Colonic mucosa (tissue), 4 donors: Measurements from ENCODE around the gene IL20RA. TPM values are rescaled to one million over a fixed set of nuclear protein-coding genes. Genes with fewer than 3 reads are reported as not detected.

Experiments
- DNase-seq: peaks from one replicate; pipeline ENCODE4 v3.0.0-alpha.2; 2020
- H3K27ac ChIP-seq: fragments of 200-600 bp; one replicate; pipeline ENCODE4 v1.8.0; 2021
- H3K27me3 ChIP-seq: fragments of 200-600 bp; one replicate; pipeline ENCODE4 v1.8.0; 2021
- H3K36me3 ChIP-seq: fragments of 200-600 bp; one replicate; pipeline ENCODE4 v1.8.0; 2021
- H3K4me1 ChIP-seq: fragments of 200-600 bp; one replicate; pipeline ENCODE4 v1.8.0; 2021; ENCODE audit warnings: mild to moderate bottlenecking
- H3K4me3 ChIP-seq: fragments of 200-600 bp; one replicate; pipeline ENCODE4 v1.8.0; 2021
- H3K9ac ChIP-seq, 2 donors: one replicate each; pipeline ENCODE4 v1.7.0; 2013; ENCODE audit warnings: control low read depth in 2 of 2, low read depth in 2 of 2, low read length in 2 of 2
- H3K9me3 ChIP-seq: fragments of 200-600 bp; one replicate; pipeline ENCODE4 v1.8.0; 2021
- intact Hi-C: fragments of 100-400 bp; cut with DNase I; formaldehyde crosslinking; loops from one replicate; pipeline ENCODE4 v1.14.1; 2022
- total RNA-seq, 2 donors: library from RNA; stranded (reverse); fragmentation: NEBNext Ultra II Directional in 1 of 2; extraction: Animal tissue kit (Norgen Biotek cat#: 25700) in 1 of 2; gene quantifications; one replicate each; pipeline ENCODE4 v1.2.1, GENCODE V29; 2021
- TF ChIP-seq, protein P1 (sequence below): fragments of 200-600 bp; IDR thresholded peaks from one replicate; pipeline ENCODE4 v1.8.0; 2022; ENCODE audit warnings: antibody characterized with exemption, mild to moderate bottlenecking
- donor health status: healthy.
- donor health status: DM: no; HTN: no; CAD: no.
- donor health status: DM: no; HTN: no; CAD: no.

Gene IL20RA
- total RNA-seq, 2 donors from 2014 or later = 12.2 to 12.8 TPM

DNA sequence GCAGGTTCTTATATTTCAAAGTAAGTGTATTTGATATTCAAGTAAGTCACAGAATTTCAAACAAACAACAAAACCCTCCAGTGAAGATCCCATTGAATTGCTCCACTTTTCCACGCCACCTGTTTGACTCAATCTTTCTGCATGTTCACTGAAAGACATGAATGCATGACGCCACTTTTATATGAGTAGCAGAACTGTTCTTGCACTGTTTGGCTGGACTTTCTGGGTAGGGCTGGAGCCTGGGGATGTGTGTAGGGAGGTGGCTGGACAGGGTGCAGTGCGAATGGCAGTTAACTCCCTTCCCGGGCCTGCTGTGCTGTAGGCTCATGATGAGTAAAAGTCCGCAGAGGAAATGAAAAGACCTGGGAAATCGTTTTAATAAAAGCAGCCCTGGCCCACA is 39.7 kb downstream of the IL20RA start:
- Histone ChIP-seq H3K27ac (no peak overlapping the region), H3K4me1 (peaks cover 6% of the 10 kb centered on the region), H3K9ac (no peak overlapping the region), H3K9me3 (no peaks in the 10 kb centered on the region), H3K36me3 (no peaks in the 10 kb centered on the region), H3K4me3 (no peak overlapping the region), H3K27me3 (no peaks in the 10 kb centered on the region)
- DNase-seq = no peak
- TF ChIP-seq, protein P1, sequence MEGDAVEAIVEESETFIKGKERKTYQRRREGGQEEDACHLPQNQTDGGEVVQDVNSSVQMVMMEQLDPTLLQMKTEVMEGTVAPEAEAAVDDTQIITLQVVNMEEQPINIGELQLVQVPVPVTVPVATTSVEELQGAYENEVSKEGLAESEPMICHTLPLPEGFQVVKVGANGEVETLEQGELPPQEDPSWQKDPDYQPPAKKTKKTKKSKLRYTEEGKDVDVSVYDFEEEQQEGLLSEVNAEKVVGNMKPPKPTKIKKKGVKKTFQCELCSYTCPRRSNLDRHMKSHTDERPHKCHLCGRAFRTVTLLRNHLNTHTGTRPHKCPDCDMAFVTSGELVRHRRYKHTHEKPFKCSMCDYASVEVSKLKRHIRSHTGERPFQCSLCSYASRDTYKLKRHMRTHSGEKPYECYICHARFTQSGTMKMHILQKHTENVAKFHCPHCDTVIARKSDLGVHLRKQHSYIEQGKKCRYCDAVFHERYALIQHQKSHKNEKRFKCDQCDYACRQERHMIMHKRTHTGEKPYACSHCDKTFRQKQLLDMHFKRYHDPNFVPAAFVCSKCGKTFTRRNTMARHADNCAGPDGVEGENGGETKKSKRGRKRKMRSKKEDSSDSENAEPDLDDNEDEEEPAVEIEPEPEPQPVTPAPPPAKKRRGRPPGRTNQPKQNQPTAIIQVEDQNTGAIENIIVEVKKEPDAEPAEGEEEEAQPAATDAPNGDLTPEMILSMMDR = no peak
- intact Hi-C loops = no loop called here

DNA sequence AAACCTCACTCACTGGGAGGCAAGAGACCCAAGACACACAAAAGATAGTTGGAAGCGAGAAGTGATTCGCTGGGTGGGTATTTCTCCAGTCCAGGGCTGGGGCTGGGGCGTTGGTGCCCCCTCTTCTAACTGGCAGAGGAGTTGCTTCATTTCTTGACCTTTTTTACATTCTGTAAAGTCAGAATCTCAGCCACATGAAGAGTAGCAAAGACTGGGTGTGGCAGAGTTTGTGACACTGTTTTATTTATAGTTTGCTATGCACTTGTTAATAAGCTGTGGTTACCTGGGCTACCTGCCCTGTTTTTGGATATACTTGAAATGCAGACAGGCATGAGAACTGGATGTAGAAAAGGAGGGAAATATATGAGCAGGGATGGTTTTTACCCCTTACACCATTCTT is 42.3 kb downstream of the IL20RA start:
- Histone ChIP-seq H3K9me3 (no peaks in the 10 kb centered on the region), H3K36me3 (no peaks in the 10 kb centered on the region), H3K4me1 (peaks cover 6% of the 10 kb centered on the region), H3K9ac (no peak overlapping the region), H3K27me3 (no peaks in the 10 kb centered on the region), H3K4me3 (no peak overlapping the region), H3K27ac (no peak overlapping the region)
- DNase-seq = no peak
- intact Hi-C loops = no loop called here
- TF ChIP-seq, protein P1 = no peak

DNA sequence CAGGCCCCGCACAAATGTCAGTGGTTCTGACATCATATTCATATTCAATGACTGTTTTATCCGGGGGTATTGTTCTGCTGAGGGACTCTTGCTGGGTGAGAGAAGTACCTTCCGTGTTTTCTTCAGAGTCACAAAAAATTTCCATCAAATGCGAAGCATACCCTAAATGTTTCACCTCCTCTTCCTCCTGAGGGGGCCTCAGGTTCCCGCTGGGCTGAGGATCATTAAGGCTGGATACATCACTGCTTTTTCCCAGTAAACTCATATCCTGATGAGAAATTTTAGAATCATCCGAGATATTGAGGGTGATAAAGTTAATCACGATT is 42.8 kb downstream of the IL20RA start:
- no peaks in the 10 kb centered on the region for H3K27me3 ChIP-seq
- TF ChIP-seq, protein P1 = no peak
- peak overlapping the region; percentile 54 for H3K27ac ChIP-seq
- H3K36me3 ChIP-seq = no peaks in the 10 kb centered on the region
- H3K9me3 ChIP-seq = no peaks in the 10 kb centered on the region
- intact Hi-C loops = no loop called here
- peaks cover 6% of the 10 kb centered on the region for H3K4me1 ChIP-seq
- H3K9ac ChIP-seq = no peak overlapping the region
- no peak overlapping the region for H3K4me3 ChIP-seq
- DNase-seq = no peak

DNA sequence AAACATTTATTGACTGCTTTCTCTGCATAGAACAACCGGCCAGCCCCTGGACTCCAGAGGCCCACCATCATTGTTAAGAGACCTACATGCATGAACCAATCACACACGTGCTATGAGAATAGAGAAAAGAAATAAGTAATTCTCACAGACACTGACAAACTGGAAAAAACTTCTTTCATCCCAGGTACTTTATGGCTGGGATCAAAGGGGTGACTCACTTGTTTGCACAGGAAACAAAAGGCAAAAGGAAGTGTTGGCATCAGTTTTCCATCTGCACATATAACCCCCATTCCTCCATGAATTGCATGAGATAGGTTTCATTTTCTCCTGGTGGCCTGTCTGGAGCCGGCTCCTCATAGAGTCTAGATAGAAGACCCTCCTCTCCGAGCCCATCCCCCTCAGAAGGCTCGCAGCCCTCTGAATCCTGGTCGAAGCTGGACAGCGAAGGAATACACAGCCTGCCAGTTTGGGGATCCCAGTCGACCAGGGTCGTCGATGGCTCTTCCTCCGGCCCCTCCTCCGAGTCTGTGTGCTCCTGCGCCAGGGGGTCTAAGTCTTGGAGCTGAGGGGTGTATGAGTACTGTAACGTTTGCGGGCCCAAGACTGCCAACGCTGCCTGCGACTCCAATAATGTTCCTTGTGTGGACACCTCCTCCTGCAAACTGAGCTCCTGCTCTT is 43.3 kb downstream of the IL20RA start:
- no peaks in the 10 kb centered on the region for H3K27me3 ChIP-seq
- no peaks in the 10 kb centered on the region for H3K36me3 ChIP-seq
- TF ChIP-seq, protein P1 = no peak
- peak; percentile 52 for DNase-seq
- H3K27ac ChIP-seq = peak overlapping the region; percentile 54
- H3K4me3 ChIP-seq = no peak overlapping the region
- peaks cover 6% of the 10 kb centered on the region for H3K4me1 ChIP-seq
- intact Hi-C loops = no loop called here
- H3K9me3 ChIP-seq = no peaks in the 10 kb centered on the region
- no peak overlapping the region for H3K9ac ChIP-seq

DNA sequence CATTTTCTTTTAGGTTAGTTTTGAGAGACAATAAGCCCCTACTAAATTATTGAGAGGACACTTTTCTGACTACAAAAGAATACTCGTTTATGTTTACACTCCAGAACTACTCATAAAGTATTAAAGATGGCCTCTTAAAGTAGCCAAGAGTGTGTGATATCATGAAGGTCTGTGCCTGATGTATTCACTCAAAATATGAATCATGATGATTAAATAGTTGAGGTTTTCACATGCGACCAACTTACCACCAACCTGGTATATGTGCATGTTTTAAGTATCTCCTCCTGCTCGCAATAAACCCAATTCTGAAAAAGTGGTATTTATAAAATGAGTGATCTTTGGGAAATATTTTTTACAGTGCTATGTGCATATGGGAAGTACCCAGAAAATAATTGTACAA is 43.9 kb downstream of the IL20RA start:
- peaks cover 6% of the 10 kb centered on the region for H3K4me1 ChIP-seq
- H3K27ac ChIP-seq = peak overlapping the region; percentile 54
- no peak for DNase-seq
- TF ChIP-seq, protein P1 = no peak
- no peaks in the 10 kb centered on the region for H3K27me3 ChIP-seq
- intact Hi-C loops = no loop called here
- no peaks in the 10 kb centered on the region for H3K9me3 ChIP-seq
- H3K9ac ChIP-seq = no peak overlapping the region
- no peaks in the 10 kb centered on the region for H3K36me3 ChIP-seq
- H3K4me3 ChIP-seq = no peak overlapping the region
